SK-N-MC (cell line): Measurements from ENCODE around the gene HHIPL2.

Experiments
- EZH2 ChIP-seq: fragments of 200-600 bp; sonication (generic); IDR thresholded peaks from one replicate; pipeline ENCODE4 v1.6.1; 2017; ENCODE audit warnings: antibody characterized with exemption
- POLR2AphosphoS5 ChIP-seq: IDR thresholded peaks from 2 replicates; pipeline ENCODE4 v1.6.1; 2012; ENCODE audit warnings: mild to moderate bottlenecking, low read depth, low read length, borderline replicate concordance

DNA sequence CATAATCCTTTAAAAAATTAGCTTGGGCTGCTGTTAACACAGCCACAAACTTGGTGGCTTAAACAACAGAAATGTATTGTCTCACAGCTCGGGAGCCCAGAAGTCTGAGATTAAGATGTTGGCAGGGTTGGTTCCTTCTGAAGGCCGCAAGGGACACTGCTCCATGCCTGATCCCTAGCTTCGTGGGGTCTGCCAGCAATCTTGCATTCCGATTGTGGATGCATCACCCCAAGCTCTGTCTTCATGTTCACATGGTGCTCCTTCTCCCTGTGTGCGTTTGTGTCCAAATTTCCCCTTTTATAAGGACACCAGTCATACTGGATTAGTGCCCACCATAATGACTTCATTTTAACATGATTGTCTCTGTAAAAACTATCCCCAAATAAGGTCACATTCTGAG lies 5.0 kb upstream of the HHIPL2 start:
- no peak for TF ChIP-seq POLR2AphosphoS5
- TF ChIP-seq EZH2: no peak
